B cell (primary cell): ENCODE data around the gene TCF23.

Experiments used
- EZH2 ChIP-seq: IDR thresholded peaks from 2 replicates; pipeline ENCODE4 v1.6.1; 2012; ENCODE audit warnings: borderline replicate concordance, low read depth, mild to moderate bottlenecking, moderate library complexity, low read length; ENCODE audit not compliant: insufficient read depth, poor library complexity, severe bottlenecking
- TF ChIP-seq, protein P1 (sequence below): fragments of 200-600 bp; IDR thresholded peaks from one replicate; pipeline ENCODE4 v1.8.0; 2022; ENCODE audit warnings: antibody characterized with exemption, mild to moderate bottlenecking

- TF ChIP-seq, protein P1, sequence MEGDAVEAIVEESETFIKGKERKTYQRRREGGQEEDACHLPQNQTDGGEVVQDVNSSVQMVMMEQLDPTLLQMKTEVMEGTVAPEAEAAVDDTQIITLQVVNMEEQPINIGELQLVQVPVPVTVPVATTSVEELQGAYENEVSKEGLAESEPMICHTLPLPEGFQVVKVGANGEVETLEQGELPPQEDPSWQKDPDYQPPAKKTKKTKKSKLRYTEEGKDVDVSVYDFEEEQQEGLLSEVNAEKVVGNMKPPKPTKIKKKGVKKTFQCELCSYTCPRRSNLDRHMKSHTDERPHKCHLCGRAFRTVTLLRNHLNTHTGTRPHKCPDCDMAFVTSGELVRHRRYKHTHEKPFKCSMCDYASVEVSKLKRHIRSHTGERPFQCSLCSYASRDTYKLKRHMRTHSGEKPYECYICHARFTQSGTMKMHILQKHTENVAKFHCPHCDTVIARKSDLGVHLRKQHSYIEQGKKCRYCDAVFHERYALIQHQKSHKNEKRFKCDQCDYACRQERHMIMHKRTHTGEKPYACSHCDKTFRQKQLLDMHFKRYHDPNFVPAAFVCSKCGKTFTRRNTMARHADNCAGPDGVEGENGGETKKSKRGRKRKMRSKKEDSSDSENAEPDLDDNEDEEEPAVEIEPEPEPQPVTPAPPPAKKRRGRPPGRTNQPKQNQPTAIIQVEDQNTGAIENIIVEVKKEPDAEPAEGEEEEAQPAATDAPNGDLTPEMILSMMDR: no peak
- no peak for TF ChIP-seq EZH2
Observed at GRCh38 chr2:27133195-27133875, 15.5 kb upstream of the TCF23 start.
